Vagina (tissue), 2 donors: ENCODE measurements around the gene KCNH3.

Experiments used
- POLR2A ChIP-seq, 2 donors: fragments of 450-650 bp; IDR thresholded peaks; one replicate each; pipeline ENCODE4 v1.6.1; 2017; ENCODE audit warnings: antibody characterized with exemption in 2 of 2, mild to moderate bottlenecking in 2 of 2, moderate library complexity in 2 of 2
- TF ChIP-seq, protein P1 (sequence below), 3 experiments: fragments of 450-650 bp in 2 of 3; fragments of 200-600 bp in 1 of 3; sonication (generic) in 1 of 3; IDR thresholded peaks; one replicate each; pipeline ENCODE4 v1.5.1; 2017 to 2019; ENCODE audit warnings: antibody characterized with exemption in 3 of 3, mild to moderate bottlenecking in 2 of 3, moderate library complexity in 2 of 3

DNA sequence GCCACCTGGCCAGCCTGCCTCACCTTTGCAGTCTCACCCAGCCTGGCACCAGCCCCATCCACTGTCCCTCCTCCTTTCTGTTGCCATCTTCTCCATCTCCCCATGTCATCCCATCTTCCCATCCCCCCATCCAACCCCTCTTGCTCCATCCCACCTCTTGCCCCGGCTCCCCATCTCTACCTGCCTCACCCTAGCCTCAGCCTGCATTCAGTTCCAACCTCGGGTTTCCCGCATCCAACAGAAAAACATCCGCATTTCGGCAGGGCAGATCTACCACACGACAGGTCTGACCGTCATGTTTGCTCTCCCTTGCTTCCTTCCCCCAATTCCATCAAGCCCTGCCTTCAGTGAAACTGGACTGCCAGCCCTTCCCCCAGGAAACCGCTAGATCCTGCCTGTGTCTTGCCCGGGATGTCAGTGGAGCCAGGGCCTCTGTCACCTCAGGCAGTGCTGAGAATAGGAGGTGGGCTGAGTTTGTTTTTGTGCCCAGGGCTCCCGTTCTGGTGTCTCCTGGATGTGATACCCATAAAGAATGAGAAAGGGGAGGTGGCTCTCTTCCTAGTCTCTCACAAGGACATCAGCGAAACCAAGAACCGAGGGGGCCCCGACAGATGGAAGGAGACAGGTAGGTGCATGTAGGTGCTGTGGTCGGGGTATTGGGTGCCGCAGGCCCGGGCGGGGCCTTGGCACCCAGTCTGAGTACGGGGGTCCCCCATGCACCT, 2.5 kb downstream of the KCNH3 start:
- TF ChIP-seq, protein P1, sequence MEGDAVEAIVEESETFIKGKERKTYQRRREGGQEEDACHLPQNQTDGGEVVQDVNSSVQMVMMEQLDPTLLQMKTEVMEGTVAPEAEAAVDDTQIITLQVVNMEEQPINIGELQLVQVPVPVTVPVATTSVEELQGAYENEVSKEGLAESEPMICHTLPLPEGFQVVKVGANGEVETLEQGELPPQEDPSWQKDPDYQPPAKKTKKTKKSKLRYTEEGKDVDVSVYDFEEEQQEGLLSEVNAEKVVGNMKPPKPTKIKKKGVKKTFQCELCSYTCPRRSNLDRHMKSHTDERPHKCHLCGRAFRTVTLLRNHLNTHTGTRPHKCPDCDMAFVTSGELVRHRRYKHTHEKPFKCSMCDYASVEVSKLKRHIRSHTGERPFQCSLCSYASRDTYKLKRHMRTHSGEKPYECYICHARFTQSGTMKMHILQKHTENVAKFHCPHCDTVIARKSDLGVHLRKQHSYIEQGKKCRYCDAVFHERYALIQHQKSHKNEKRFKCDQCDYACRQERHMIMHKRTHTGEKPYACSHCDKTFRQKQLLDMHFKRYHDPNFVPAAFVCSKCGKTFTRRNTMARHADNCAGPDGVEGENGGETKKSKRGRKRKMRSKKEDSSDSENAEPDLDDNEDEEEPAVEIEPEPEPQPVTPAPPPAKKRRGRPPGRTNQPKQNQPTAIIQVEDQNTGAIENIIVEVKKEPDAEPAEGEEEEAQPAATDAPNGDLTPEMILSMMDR (IDR thresholded peaks at IDR 0.05), result no peak
- TF ChIP-seq POLR2A (IDR thresholded peaks at IDR 0.05), result no peak
